ENCODE data around the gene MYT1.

Gene MYT1

GRCh38 chr20:64265201-64265600 lies 100.9 kb downstream of the MYT1 start:
- POLR2A ChIA-PET, result interaction anchor here (0.9 kb wide), 1 partner anchor 10 kb away, joined by 3 read pairs; the partner anchor contains the start of gene PCMTD2
- DNase-seq (ENCODE audit: extremely low spot score), result no peak
- CTCF ChIA-PET, result interaction anchor here (0.6 kb wide), 1 partner anchor 10 kb away, joined by 3 read pairs; no protein-coding TSS in a partner anchor
- TF ChIP-seq ZNF384 (IDR thresholded peaks at IDR 0.05) (no peak), CTBP1 (IDR thresholded peaks at IDR 0.05; ENCODE audit: borderline replicate concordance) (no peak), FOXM1 (IDR thresholded peaks at IDR 0.05; ENCODE audit: borderline replicate concordance) (no peak), SUZ12 (IDR thresholded peaks at IDR 0.05) (no peak), ARNT (IDR thresholded peaks at IDR 0.05) (no peak), PKNOX1 (IDR thresholded peaks at IDR 0.05) (no peak), FOXK2 (IDR thresholded peaks at IDR 0.05) (no peak), HDGF (IDR thresholded peaks at IDR 0.05; ENCODE audit: borderline replicate concordance) (no peak), ELF4 (IDR thresholded peaks at IDR 0.05) (no peak), L3MBTL2 (conservative IDR thresholded peaks at IDR 0.05) (no peak), BHLHE40 (IDR thresholded peaks at IDR 0.05; ENCODE audit: borderline replicate concordance) (no peak), LEF1 (IDR thresholded peaks at IDR 0.05; ENCODE audit: borderline replicate concordance) (no peak), NFRKB (IDR thresholded peaks at IDR 0.05) (no peak), TARDBP (IDR thresholded peaks at IDR 0.05) (no peak), SP1 (IDR thresholded peaks at IDR 0.05) (no peak)

- ChIA-PET CTCF (no interaction called here), POLR2A (no interaction called here)
- DNase-seq (ENCODE audit: extremely low spot score), result no peak
- TF ChIP-seq TARDBP (IDR thresholded peaks at IDR 0.05) (no peak), NFRKB (IDR thresholded peaks at IDR 0.05) (no peak), HDGF (IDR thresholded peaks at IDR 0.05; ENCODE audit: borderline replicate concordance) (no peak), LEF1 (IDR thresholded peaks at IDR 0.05; ENCODE audit: borderline replicate concordance) (no peak), BHLHE40 (IDR thresholded peaks at IDR 0.05; ENCODE audit: borderline replicate concordance) (no peak)
Observed at GRCh38 chr20:64266988-64267387, 102.7 kb downstream of the MYT1 start.

GRCh38 chr20:64268174-64268573 lies 103.9 kb downstream of the MYT1 start:
- DNase-seq (ENCODE audit: extremely low spot score), result no peak
- ChIA-PET CTCF (no interaction called here), POLR2A (no interaction called here)
- no peak for TF ChIP-seq SP1 (IDR thresholded peaks at IDR 0.05)
- no peak for TF ChIP-seq HDGF (IDR thresholded peaks at IDR 0.05; ENCODE audit: borderline replicate concordance)
- TF ChIP-seq TARDBP (IDR thresholded peaks at IDR 0.05), result no peak
- TF ChIP-seq BHLHE40 (IDR thresholded peaks at IDR 0.05; ENCODE audit: borderline replicate concordance), result no peak
- no peak for TF ChIP-seq LEF1 (IDR thresholded peaks at IDR 0.05; ENCODE audit: borderline replicate concordance)
- no peak for TF ChIP-seq NFRKB (IDR thresholded peaks at IDR 0.05)
- TF ChIP-seq ELF4 (IDR thresholded peaks at IDR 0.05), result no peak
- no peak for TF ChIP-seq ARNT (IDR thresholded peaks at IDR 0.05)
- TF ChIP-seq FOXK2 (IDR thresholded peaks at IDR 0.05), result no peak
- TF ChIP-seq SUZ12 (IDR thresholded peaks at IDR 0.05), result no peak
- TF ChIP-seq ZNF384 (IDR thresholded peaks at IDR 0.05), result no peak
- no peak for TF ChIP-seq PKNOX1 (IDR thresholded peaks at IDR 0.05)

- DNase-seq (ENCODE audit: extremely low spot score), result no peak
- CTCF ChIA-PET, result no interaction called here
- POLR2A ChIA-PET, result no interaction called here
- TF ChIP-seq HDGF (IDR thresholded peaks at IDR 0.05; ENCODE audit: borderline replicate concordance), result no peak
- no peak for TF ChIP-seq FOXK2 (IDR thresholded peaks at IDR 0.05)
- no peak for TF ChIP-seq FOXA1 (IDR thresholded peaks at IDR 0.05)
- TF ChIP-seq FOXM1 (IDR thresholded peaks at IDR 0.05; ENCODE audit: borderline replicate concordance), result no peak
Observed at GRCh38 chr20:64269604-64270411, 105.6 kb downstream of the MYT1 start.

- TF ChIP-seq FOXM1 (IDR thresholded peaks at IDR 0.05; ENCODE audit: borderline replicate concordance), result no peak
- TF ChIP-seq FOXK2 (IDR thresholded peaks at IDR 0.05), result no peak
- no peak for TF ChIP-seq TARDBP (IDR thresholded peaks at IDR 0.05)
- no peak for TF ChIP-seq BHLHE40 (IDR thresholded peaks at IDR 0.05; ENCODE audit: borderline replicate concordance)
- TF ChIP-seq CTBP1 (IDR thresholded peaks at IDR 0.05; ENCODE audit: borderline replicate concordance), result no peak
- no peak for TF ChIP-seq ZNF384 (IDR thresholded peaks at IDR 0.05)
- no peak for TF ChIP-seq LEF1 (IDR thresholded peaks at IDR 0.05; ENCODE audit: borderline replicate concordance)
- no peak for TF ChIP-seq ELF4 (IDR thresholded peaks at IDR 0.05)
- TF ChIP-seq ARNT (IDR thresholded peaks at IDR 0.05), result no peak
- TF ChIP-seq SUZ12 (IDR thresholded peaks at IDR 0.05), result no peak
- no peak for TF ChIP-seq FOXA1 (IDR thresholded peaks at IDR 0.05)
- no peak for TF ChIP-seq SP1 (IDR thresholded peaks at IDR 0.05)
- no peak for TF ChIP-seq NFRKB (IDR thresholded peaks at IDR 0.05)
- no peak for TF ChIP-seq HDGF (IDR thresholded peaks at IDR 0.05; ENCODE audit: borderline replicate concordance)
- no peak for TF ChIP-seq PKNOX1 (IDR thresholded peaks at IDR 0.05)
- TF ChIP-seq L3MBTL2 (conservative IDR thresholded peaks at IDR 0.05), result no peak
- POLR2A ChIA-PET, result interaction anchor here (1.0 kb wide), 1 partner anchor 15 kb away, joined by 3 read pairs; no protein-coding TSS in a partner anchor
- DNase-seq (ENCODE audit: extremely low spot score), result no peak
- CTCF ChIA-PET, result no interaction called here
Observed at GRCh38 chr20:64271636-64272035, 107.4 kb downstream of the MYT1 start.

GRCh38 chr20:64273109-64273508 lies 108.9 kb downstream of the MYT1 start:
- TF ChIP-seq FOXM1 (IDR thresholded peaks at IDR 0.05; ENCODE audit: borderline replicate concordance), result no peak
- no peak for TF ChIP-seq FOXK2 (IDR thresholded peaks at IDR 0.05)
- no peak for TF ChIP-seq NFRKB (IDR thresholded peaks at IDR 0.05)
- no peak for TF ChIP-seq PKNOX1 (IDR thresholded peaks at IDR 0.05)
- no peak for TF ChIP-seq ARNT (IDR thresholded peaks at IDR 0.05)
- TF ChIP-seq HDGF (IDR thresholded peaks at IDR 0.05; ENCODE audit: borderline replicate concordance), result no peak
- no peak for TF ChIP-seq SP1 (IDR thresholded peaks at IDR 0.05)
- no peak for TF ChIP-seq CTBP1 (IDR thresholded peaks at IDR 0.05; ENCODE audit: borderline replicate concordance)
- no peak for TF ChIP-seq L3MBTL2 (conservative IDR thresholded peaks at IDR 0.05)
- TF ChIP-seq SUZ12 (IDR thresholded peaks at IDR 0.05), result no peak
- no peak for TF ChIP-seq ELF4 (IDR thresholded peaks at IDR 0.05)
- no peak for TF ChIP-seq ZNF384 (IDR thresholded peaks at IDR 0.05)
- TF ChIP-seq BHLHE40 (IDR thresholded peaks at IDR 0.05; ENCODE audit: borderline replicate concordance), result no peak
- CTCF ChIA-PET, result no interaction called here
- no peak for DNase-seq (ENCODE audit: extremely low spot score)
- POLR2A ChIA-PET, result no interaction called here

Measured in HEK293T (cell line).